SK-N-SH (cell line): ENCODE data around the gene RNASE1.

Experiments used
- RAD21 ChIP-seq: IDR thresholded peaks from 2 replicates; pipeline ENCODE4 v1.6.1; 2012; ENCODE audit warnings: mild to moderate bottlenecking, low read length
- ZBTB33 ChIP-seq: IDR thresholded peaks from 2 replicates; pipeline ENCODE4 v1.4.0; 2012; ENCODE audit warnings: low read depth, borderline replicate concordance
- TF ChIP-seq, protein P1 (sequence below): fragments of 200-600 bp; sonication (generic); IDR thresholded peaks from 2 replicates; pipeline ENCODE4 v1.6.1; 2017; ENCODE audit warnings: antibody characterized with exemption, mild to moderate bottlenecking, moderate library complexity

DNA sequence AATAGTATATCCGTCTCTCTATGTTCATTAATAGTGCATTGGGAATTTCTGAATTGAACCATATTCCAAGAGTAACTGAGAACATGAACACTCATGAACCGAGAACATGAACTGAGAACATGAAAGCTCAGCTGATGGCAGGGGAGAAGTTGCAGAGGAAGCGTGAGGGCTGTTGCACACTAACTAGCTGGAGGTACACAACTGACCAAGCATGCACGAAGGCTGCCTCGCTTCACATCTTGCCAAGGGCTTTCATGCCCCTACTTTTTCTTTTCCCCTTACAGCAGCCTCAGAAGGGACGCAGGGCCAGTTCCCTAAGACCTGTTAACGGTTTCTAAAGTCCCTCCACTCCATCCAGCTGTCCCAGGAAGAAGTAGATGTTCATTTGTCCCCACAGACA is 4.3 kb downstream of the RNASE1 start:
- TF ChIP-seq ZBTB33 (no peak), RAD21 (no peak)
- TF ChIP-seq, protein P1, sequence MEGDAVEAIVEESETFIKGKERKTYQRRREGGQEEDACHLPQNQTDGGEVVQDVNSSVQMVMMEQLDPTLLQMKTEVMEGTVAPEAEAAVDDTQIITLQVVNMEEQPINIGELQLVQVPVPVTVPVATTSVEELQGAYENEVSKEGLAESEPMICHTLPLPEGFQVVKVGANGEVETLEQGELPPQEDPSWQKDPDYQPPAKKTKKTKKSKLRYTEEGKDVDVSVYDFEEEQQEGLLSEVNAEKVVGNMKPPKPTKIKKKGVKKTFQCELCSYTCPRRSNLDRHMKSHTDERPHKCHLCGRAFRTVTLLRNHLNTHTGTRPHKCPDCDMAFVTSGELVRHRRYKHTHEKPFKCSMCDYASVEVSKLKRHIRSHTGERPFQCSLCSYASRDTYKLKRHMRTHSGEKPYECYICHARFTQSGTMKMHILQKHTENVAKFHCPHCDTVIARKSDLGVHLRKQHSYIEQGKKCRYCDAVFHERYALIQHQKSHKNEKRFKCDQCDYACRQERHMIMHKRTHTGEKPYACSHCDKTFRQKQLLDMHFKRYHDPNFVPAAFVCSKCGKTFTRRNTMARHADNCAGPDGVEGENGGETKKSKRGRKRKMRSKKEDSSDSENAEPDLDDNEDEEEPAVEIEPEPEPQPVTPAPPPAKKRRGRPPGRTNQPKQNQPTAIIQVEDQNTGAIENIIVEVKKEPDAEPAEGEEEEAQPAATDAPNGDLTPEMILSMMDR: no peak
